ENCODE measurements around the gene ARAF. TPM values are rescaled to one million over a fixed set of nuclear protein-coding genes. Genes with fewer than 3 reads are reported as not detected.

Gene ARAF
- total RNA-seq, 1 experiment from 2014 or later, result 35.4 TPM

- no peaks in the 10 kb centered on the region for H3K9me3 ChIP-seq (ENCODE audit: control insufficient read depth in 1 of 2, insufficient read depth in 1 of 2, low read depth in 1 of 2, low read length in 2 of 2)
- no peak overlapping the region for H2AFZ ChIP-seq (ENCODE audit: low read depth, low read length, poor library complexity, severe bottlenecking)
- ChIA-PET RAD21 (ENCODE audit: low non-redundant PET in 1 of 2, low total read pairs in 2 of 2, uncharacterized antibody in 2 of 2, unreplicated experiment in 2 of 2) (no interaction called here), CTCF (no interaction called here), POLR2A (no interaction called here)
- no peaks in the 10 kb centered on the region for H3K27me3 ChIP-seq (ENCODE audit: insufficient read depth, low read length)
- H3K4me2 ChIP-seq (ENCODE audit: low read length), result no peak overlapping the region
- H4K20me1 ChIP-seq (ENCODE audit: insufficient read depth), result no peaks in the 10 kb centered on the region
- no peak for ATAC-seq
- H3K36me3 ChIP-seq (ENCODE audit: control insufficient read depth in 1 of 2, insufficient read depth in 2 of 2, low read length in 2 of 2), result no peaks in the 10 kb centered on the region
- H3K4me3 ChIP-seq (replicated peaks in 1 of 2; ENCODE audit: low read depth in 1 of 2, low read length in 2 of 2), result no peak overlapping the region
- no TSS peak for BruUV-seq (replicated peaks)
- H3K4me1 ChIP-seq (ENCODE audit: control insufficient read depth in 1 of 2, insufficient read depth in 2 of 2, low read length in 2 of 2), result no peaks in the 10 kb centered on the region
- DNase-seq (ENCODE audit: low read depth, low spot score), result no peak
- H3K27ac ChIP-seq (ENCODE audit: low read depth, low read length), result no peak overlapping the region
- H3K79me2 ChIP-seq (ENCODE audit: insufficient read depth, low read length), result no peaks in the 10 kb centered on the region
- intact Hi-C loops (cut with micrococcal nuclease), result no loop called here
- H3K9me2 ChIP-seq (ENCODE audit: insufficient read depth), result no peaks in the 10 kb centered on the region
- no peak overlapping the region for H3K9ac ChIP-seq (ENCODE audit: low read length)
- no peak for TF ChIP-seq POLR2A (IDR thresholded peaks at IDR 0.05; ENCODE audit: borderline replicate concordance, extremely low read depth, insufficient read depth, insufficient read length)
- no peak for TF ChIP-seq CEBPB (IDR thresholded peaks at IDR 0.05; ENCODE audit: low read depth)
- no peak for TF ChIP-seq RAD21 (IDR thresholded peaks at IDR 0.05; ENCODE audit: low read depth)
- no peak for TF ChIP-seq ZBTB33 (IDR thresholded peaks at IDR 0.05; ENCODE audit: extremely low read depth, insufficient replicate concordance, low read length)
- TF ChIP-seq CBX3 (IDR thresholded peaks at IDR 0.05; ENCODE audit: low read depth), result no peak
- TF ChIP-seq EZH2phosphoT487 (IDR thresholded peaks at IDR 0.05; ENCODE audit: borderline replicate concordance), result no peak
- TF ChIP-seq ZNF274 (IDR thresholded peaks at IDR 0.05; ENCODE audit: low read depth, low read length), result no peak
- TF ChIP-seq CTCF (IDR thresholded peaks at IDR 0.05 in 2 of 3, conservative IDR thresholded peaks at IDR 0.05 in 1 of 3; ENCODE audit: borderline replicate concordance in 1 of 3, insufficient read depth in 1 of 3, low read depth in 2 of 3, low read length in 2 of 3), result no peak
- no peak for TF ChIP-seq MAX (IDR thresholded peaks at IDR 0.05)
- TF ChIP-seq SIN3A (IDR thresholded peaks at IDR 0.05; ENCODE audit: low read depth), result no peak
- TF ChIP-seq SP1 (IDR thresholded peaks at IDR 0.05; ENCODE audit: low read depth), result no peak
- no peak for TF ChIP-seq YY1 (IDR thresholded peaks at IDR 0.05; ENCODE audit: extremely low read depth, insufficient replicate concordance, low read depth, low read length)
- TF ChIP-seq SRF (IDR thresholded peaks at IDR 0.05; ENCODE audit: low read depth), result no peak
- no peak for TF ChIP-seq FOSL1 (IDR thresholded peaks at IDR 0.05; ENCODE audit: low read depth)
- TF ChIP-seq EZH2 (IDR thresholded peaks at IDR 0.05), result no peak
Measured at GRCh38 chrX:47529548-47529947, 31.5 kb upstream of the ARAF start.

Data from HCT116 (cell line).